ENCODE measurements around the gene ARL16. TPM values are rescaled to one million over a fixed set of nuclear protein-coding genes. Genes with fewer than 3 reads are reported as not detected.

The ARL16 gene
- total RNA-seq, 1 experiment from 2014 or later = 47.5 TPM

DNA sequence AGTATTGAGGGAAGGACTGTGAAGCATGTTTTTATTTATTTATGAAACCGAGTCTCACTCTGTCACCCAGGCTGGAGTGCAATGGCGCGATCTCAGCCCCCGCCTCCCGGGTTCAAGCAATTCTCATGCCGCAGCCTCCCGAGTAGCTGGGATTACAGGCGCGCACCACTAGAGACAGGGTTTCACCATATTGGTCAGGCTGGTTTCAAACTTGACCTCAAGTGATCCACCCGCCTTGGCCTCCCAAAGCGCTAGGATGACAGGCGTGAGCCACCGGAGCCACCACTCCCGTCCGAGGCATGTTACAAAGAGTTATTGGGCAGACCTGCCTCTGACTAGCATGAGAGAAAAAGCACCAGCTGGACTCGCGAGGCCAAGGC lies 22.6 kb upstream of the ARL16 start (continued):
- TF ChIP-seq REST (IDR thresholded peaks at IDR 0.05; ENCODE audit: low read depth) (no peak), EZH2phosphoT487 (IDR thresholded peaks at IDR 0.05; ENCODE audit: borderline replicate concordance) (no peak), EGR1 (IDR thresholded peaks at IDR 0.05; ENCODE audit: low read depth) (no peak), ZFX (IDR thresholded peaks at IDR 0.05) (no peak)
- TF ChIP-seq, protein P1, sequence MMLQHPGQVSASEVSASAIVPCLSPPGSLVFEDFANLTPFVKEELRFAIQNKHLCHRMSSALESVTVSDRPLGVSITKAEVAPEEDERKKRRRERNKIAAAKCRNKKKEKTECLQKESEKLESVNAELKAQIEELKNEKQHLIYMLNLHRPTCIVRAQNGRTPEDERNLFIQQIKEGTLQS (IDR thresholded peaks at IDR 0.05) = no peak

- Histone ChIP-seq H3K27me3 (ENCODE audit: insufficient read depth, low read length) (no peaks in the 10 kb centered on the region), H3K4me3 (replicated peaks in 1 of 2; ENCODE audit: low read depth in 1 of 2, low read length in 2 of 2) (no peak overlapping the region), H3K79me2 (ENCODE audit: insufficient read depth, low read length) (peaks cover 70% of the 10 kb centered on the region), H2AFZ (ENCODE audit: low read depth, low read length, poor library complexity, severe bottlenecking) (no peak overlapping the region), H3K9me2 (ENCODE audit: insufficient read depth) (no peaks in the 10 kb centered on the region), H3K27ac (ENCODE audit: low read depth, low read length) (peak overlapping the region; percentile 3; the same call in 1 of the 2 replicates), H3K4me1 (ENCODE audit: control insufficient read depth in 1 of 2, insufficient read depth in 2 of 2, low read length in 2 of 2) (peaks cover 23 to 42% of the 10 kb centered on the region in 2 experiments), H4K20me1 (ENCODE audit: insufficient read depth) (no peaks in the 10 kb centered on the region; the same call in 1 of the 2 replicates), H3K4me2 (ENCODE audit: low read length) (no peak overlapping the region), H3K9me3 (ENCODE audit: control insufficient read depth in 1 of 2, insufficient read depth in 1 of 2, low read depth in 1 of 2, low read length in 2 of 2) (no peaks in the 10 kb centered on the region), H3K36me3 (ENCODE audit: control insufficient read depth in 1 of 2, insufficient read depth in 2 of 2, low read length in 2 of 2) (peaks cover 21 to 54% of the 10 kb centered on the region in 2 experiments; a peak in 3 of 4 replicates), H3K9ac (ENCODE audit: low read length) (no peak overlapping the region)
- intact Hi-C loops (cut with micrococcal nuclease) = no loop called here
- no peak for ATAC-seq
- no TSS peak for BruUV-seq (replicated peaks)
- no peak for DNase-seq (ENCODE audit: low read depth, low spot score)
- CTCF ChIA-PET = no interaction called here
- RAD21 ChIA-PET (ENCODE audit: low non-redundant PET in 1 of 2, low total read pairs in 2 of 2, uncharacterized antibody in 2 of 2, unreplicated experiment in 2 of 2) = no interaction called here
- POLR2A ChIA-PET = no interaction called here
- TF ChIP-seq SIN3A (IDR thresholded peaks at IDR 0.05; ENCODE audit: low read depth) = no peak
- no peak for TF ChIP-seq EGR1 (IDR thresholded peaks at IDR 0.05; ENCODE audit: low read depth)
- TF ChIP-seq SP1 (IDR thresholded peaks at IDR 0.05; ENCODE audit: low read depth) = no peak
- TF ChIP-seq YY1 (IDR thresholded peaks at IDR 0.05; ENCODE audit: extremely low read depth, insufficient replicate concordance, low read depth, low read length) = no peak
- TF ChIP-seq CTCF (IDR thresholded peaks at IDR 0.05 in 2 of 3, conservative IDR thresholded peaks at IDR 0.05 in 1 of 3; ENCODE audit: borderline replicate concordance in 1 of 3, insufficient read depth in 1 of 3, low read depth in 2 of 3, low read length in 2 of 3) = no peak
- TF ChIP-seq, protein P1 (IDR thresholded peaks at IDR 0.05) = no peak
- no peak for TF ChIP-seq EZH2phosphoT487 (IDR thresholded peaks at IDR 0.05; ENCODE audit: borderline replicate concordance)
- TF ChIP-seq POLR2AphosphoS5 (IDR thresholded peaks at IDR 0.05; ENCODE audit: low read depth, low read length) = no peak
- TF ChIP-seq ELF1 (IDR thresholded peaks at IDR 0.05; ENCODE audit: borderline replicate concordance, low read depth) = no peak
- no peak for TF ChIP-seq ZNF274 (IDR thresholded peaks at IDR 0.05; ENCODE audit: low read depth, low read length)
- TF ChIP-seq CBX3 (IDR thresholded peaks at IDR 0.05; ENCODE audit: low read depth) = no peak
- no peak for TF ChIP-seq FOSL1 (IDR thresholded peaks at IDR 0.05; ENCODE audit: low read depth)
- TF ChIP-seq, protein P2, sequence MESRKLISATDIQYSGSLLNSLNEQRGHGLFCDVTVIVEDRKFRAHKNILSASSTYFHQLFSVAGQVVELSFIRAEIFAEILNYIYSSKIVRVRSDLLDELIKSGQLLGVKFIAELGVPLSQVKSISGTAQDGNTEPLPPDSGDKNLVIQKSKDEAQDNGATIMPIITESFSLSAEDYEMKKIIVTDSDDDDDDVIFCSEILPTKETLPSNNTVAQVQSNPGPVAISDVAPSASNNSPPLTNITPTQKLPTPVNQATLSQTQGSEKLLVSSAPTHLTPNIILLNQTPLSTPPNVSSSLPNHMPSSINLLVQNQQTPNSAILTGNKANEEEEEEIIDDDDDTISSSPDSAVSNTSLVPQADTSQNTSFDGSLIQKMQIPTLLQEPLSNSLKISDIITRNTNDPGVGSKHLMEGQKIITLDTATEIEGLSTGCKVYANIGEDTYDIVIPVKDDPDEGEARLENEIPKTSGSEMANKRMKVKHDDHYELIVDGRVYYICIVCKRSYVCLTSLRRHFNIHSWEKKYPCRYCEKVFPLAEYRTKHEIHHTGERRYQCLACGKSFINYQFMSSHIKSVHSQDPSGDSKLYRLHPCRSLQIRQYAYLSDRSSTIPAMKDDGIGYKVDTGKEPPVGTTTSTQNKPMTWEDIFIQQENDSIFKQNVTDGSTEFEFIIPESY (IDR thresholded peaks at IDR 0.05; ENCODE audit: extremely low read depth, insufficient replicate concordance, low read length) = no peak
- TF ChIP-seq EZH2 (IDR thresholded peaks at IDR 0.05) = no peak
Observed at GRCh38 chr17:81705518-81706231, 22.1 kb upstream of the ARL16 start.
